Measurements from ENCODE around the gene PTTG1. TPM values are rescaled to one million over a fixed set of nuclear protein-coding genes. Genes with fewer than 3 reads are reported as not detected.
A peak's percentile ranks its signal among the peaks of the same experiment; 100 is the strongest.

The PTTG1 gene
- polyA plus RNA-seq, 1 of the 3 experiments (the other 2 are of a cell fraction), result 279 TPM

DNA sequence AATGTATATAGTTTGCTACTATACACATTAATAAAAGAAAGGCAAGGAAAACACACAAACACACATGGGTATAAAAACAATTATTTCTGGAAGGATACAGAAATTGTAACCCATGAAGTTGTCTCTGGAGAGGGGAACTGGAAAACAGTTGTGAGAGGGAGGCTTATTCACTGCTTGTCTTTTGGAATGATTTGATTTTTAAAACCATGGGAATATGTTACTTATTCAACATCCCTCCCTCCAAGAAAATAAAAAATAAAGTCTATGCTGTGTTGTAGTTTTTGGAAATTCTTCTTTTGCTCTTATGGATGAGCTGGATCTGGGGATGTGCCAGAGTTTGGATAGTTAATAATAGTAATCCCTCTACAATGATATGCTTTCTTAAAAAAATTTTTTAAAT, 45.2 kb upstream of the PTTG1 start:
- Histone ChIP-seq H3K27me3 (ENCODE audit: insufficient read depth) (no peaks in the 10 kb centered on the region; the same call in 1 of the 2 replicates), H3K9ac (no peak overlapping the region), H3K4me2 (no peak overlapping the region), H2AFZ (ENCODE audit: low read depth) (no peak overlapping the region), H3K9me3 (no peaks in the 10 kb centered on the region), H3K27ac (ENCODE audit: low read depth in 2 of 2, low read length in 1 of 2) (no peak overlapping the region), H3F3A (replicated peaks; ENCODE audit: insufficient read depth) (peaks cover 3% of the 10 kb centered on the region), H3K36me3 (replicated peaks in 1 of 2; ENCODE audit: control insufficient read depth in 1 of 2, insufficient read depth in 2 of 2, low read length in 1 of 2) (no peaks in the 10 kb centered on the region), H3K9me2 (no peaks in the 10 kb centered on the region), H3K4me3 (ENCODE audit: low read depth in 2 of 2, low read length in 1 of 2) (no peak overlapping the region), H3K79me2 (ENCODE audit: insufficient read depth) (no peaks in the 10 kb centered on the region), H3K4me1 (ENCODE audit: control insufficient read depth in 1 of 2, insufficient read depth in 2 of 2, low read depth in 1 of 2, low read length in 1 of 2) (no peaks in the 10 kb centered on the region), H4K20me1 (ENCODE audit: insufficient read depth) (no peaks in the 10 kb centered on the region)
- TF ChIP-seq MEF2A (IDR thresholded peaks at IDR 0.05; ENCODE audit: borderline replicate concordance, low read depth), result no peak
- no peak for TF ChIP-seq TEAD4 (IDR thresholded peaks at IDR 0.05; ENCODE audit: borderline replicate concordance, insufficient read depth)
- no peak for TF ChIP-seq SIN3A (IDR thresholded peaks at IDR 0.05; ENCODE audit: borderline replicate concordance, low read depth, low read length)
- no peak for TF ChIP-seq JUND (IDR thresholded peaks at IDR 0.05)
- no peak for TF ChIP-seq EP300 (IDR thresholded peaks at IDR 0.05; ENCODE audit: borderline replicate concordance in 1 of 2, low read depth in 1 of 2, low read length in 1 of 2)
- no peak for TF ChIP-seq FOXJ3 (CRISPR knock-in tag; IDR thresholded peaks at IDR 0.05)
- no peak for TF ChIP-seq SMC3 (IDR thresholded peaks at IDR 0.05; ENCODE audit: low read depth, low read length)
- no peak for TF ChIP-seq CHD2 (IDR thresholded peaks at IDR 0.05; ENCODE audit: low read length, partially characterized antibody)
- CTCF ChIA-PET, result interaction anchor here (10.1 kb wide), 1 partner anchor 15 kb away, joined by 67 read pairs; no protein-coding TSS in a partner anchor
- POLR2A ChIA-PET, result no interaction called here
- no peak for DNase-seq

DNA sequence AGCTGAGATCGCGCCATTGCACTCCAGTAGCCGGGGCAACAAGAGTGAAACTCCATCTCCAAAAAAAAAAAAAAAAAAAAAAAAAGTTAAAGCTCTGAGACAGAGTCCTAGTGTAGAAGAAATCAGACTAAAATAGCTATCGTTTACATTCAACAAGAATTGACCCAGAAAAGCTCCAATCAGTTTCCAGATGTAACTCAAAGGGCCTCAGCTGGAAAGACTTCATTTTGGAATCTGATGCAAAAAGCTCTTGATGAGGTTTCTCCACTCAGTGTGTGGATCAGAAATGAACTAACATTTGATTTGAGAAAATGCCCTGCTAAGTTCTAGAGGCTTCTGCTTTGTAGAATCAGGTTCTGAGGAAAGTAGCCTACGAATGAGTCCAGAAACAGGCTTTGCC, 44.0 kb upstream of the PTTG1 start:
- H3K9me3 ChIP-seq, result no peaks in the 10 kb centered on the region
- no peaks in the 10 kb centered on the region for H3K79me2 ChIP-seq (ENCODE audit: insufficient read depth)
- peaks cover 3% of the 10 kb centered on the region for H3F3A ChIP-seq (replicated peaks; ENCODE audit: insufficient read depth)
- no peak overlapping the region for H3K4me2 ChIP-seq
- no peak overlapping the region for H3K4me3 ChIP-seq (ENCODE audit: low read depth in 2 of 2, low read length in 1 of 2)
- H3K27me3 ChIP-seq (ENCODE audit: insufficient read depth), result no peaks in the 10 kb centered on the region; the same call in 1 of the 2 replicates
- no peaks in the 10 kb centered on the region for H3K9me2 ChIP-seq
- H2AFZ ChIP-seq (ENCODE audit: low read depth), result peak overlapping the region; percentile 30; the same call in 1 of the 2 replicates
- H3K4me1 ChIP-seq (ENCODE audit: control insufficient read depth in 1 of 2, insufficient read depth in 2 of 2, low read depth in 1 of 2, low read length in 1 of 2), result no peaks in the 10 kb centered on the region
- 89% methylated on average over 5 of the region's 5 CpGs for WGBS (ENCODE audit: low lambda C conversion rate)
- TF ChIP-seq FOXJ3 (CRISPR knock-in tag; IDR thresholded peaks at IDR 0.05), result no peak
- TF ChIP-seq, protein P1, sequence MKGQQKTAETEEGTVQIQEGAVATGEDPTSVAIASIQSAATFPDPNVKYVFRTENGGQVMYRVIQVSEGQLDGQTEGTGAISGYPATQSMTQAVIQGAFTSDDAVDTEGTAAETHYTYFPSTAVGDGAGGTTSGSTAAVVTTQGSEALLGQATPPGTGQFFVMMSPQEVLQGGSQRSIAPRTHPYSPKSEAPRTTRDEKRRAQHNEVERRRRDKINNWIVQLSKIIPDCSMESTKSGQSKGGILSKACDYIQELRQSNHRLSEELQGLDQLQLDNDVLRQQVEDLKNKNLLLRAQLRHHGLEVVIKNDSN (IDR thresholded peaks at IDR 0.05; ENCODE audit: borderline replicate concordance, low read depth), result no peak
- TF ChIP-seq NRF1 (IDR thresholded peaks at IDR 0.05; ENCODE audit: low read depth, low read length), result no peak
- TF ChIP-seq YY1 (IDR thresholded peaks at IDR 0.05; ENCODE audit: low read depth), result no peak
- no peak for TF ChIP-seq TAF1 (IDR thresholded peaks at IDR 0.05; ENCODE audit: borderline replicate concordance, low read depth, low read length)
- TF ChIP-seq, protein P2, sequence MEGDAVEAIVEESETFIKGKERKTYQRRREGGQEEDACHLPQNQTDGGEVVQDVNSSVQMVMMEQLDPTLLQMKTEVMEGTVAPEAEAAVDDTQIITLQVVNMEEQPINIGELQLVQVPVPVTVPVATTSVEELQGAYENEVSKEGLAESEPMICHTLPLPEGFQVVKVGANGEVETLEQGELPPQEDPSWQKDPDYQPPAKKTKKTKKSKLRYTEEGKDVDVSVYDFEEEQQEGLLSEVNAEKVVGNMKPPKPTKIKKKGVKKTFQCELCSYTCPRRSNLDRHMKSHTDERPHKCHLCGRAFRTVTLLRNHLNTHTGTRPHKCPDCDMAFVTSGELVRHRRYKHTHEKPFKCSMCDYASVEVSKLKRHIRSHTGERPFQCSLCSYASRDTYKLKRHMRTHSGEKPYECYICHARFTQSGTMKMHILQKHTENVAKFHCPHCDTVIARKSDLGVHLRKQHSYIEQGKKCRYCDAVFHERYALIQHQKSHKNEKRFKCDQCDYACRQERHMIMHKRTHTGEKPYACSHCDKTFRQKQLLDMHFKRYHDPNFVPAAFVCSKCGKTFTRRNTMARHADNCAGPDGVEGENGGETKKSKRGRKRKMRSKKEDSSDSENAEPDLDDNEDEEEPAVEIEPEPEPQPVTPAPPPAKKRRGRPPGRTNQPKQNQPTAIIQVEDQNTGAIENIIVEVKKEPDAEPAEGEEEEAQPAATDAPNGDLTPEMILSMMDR (IDR thresholded peaks at IDR 0.05), result no peak
- no peak for TF ChIP-seq GATA2 (CRISPR knock-in tag; IDR thresholded peaks at IDR 0.05)
- H3K9ac ChIP-seq, result no peak overlapping the region
- DNase-seq, result no peak
- ChIA-PET CTCF (interaction anchor here (1.0 to 10.1 kb wide), 2 partner anchors 14 to 29 kb away, joined by 3 to 67 read pairs; no protein-coding TSS in a partner anchor), POLR2A (interaction anchor here (0.5 kb wide), 1 partner anchor 19 kb away, joined by 3 read pairs; no protein-coding TSS in a partner anchor)
- H3K27ac ChIP-seq (ENCODE audit: low read depth in 2 of 2, low read length in 1 of 2), result no peak overlapping the region
- no peaks in the 10 kb centered on the region for H3K36me3 ChIP-seq (replicated peaks in 1 of 2; ENCODE audit: control insufficient read depth in 1 of 2, insufficient read depth in 2 of 2, low read length in 1 of 2)
- no peaks in the 10 kb centered on the region for H4K20me1 ChIP-seq (ENCODE audit: insufficient read depth)

All from SK-N-SH (cell line).